Erythroblast (primary cell): ENCODE results near the gene OR8D1.

Source experiments
- GATA1 ChIP-seq: IDR thresholded peaks from 2 replicates; pipeline ENCODE4 v1.6.1; 2011; ENCODE audit warnings: low read depth, mild to moderate bottlenecking, control low read depth, low read length, moderate library complexity
- POLR2A ChIP-seq: IDR thresholded peaks from 2 replicates; pipeline ENCODE4 v1.6.1; 2011; ENCODE audit warnings: mild to moderate bottlenecking, low read length

- TF ChIP-seq POLR2A (no peak), GATA1 (no peak)
Measured at GRCh38 chr11:124339396-124340141, 25.8 kb upstream of the OR8D1 start.
